Stimulated activated naive CD8-positive, alpha-beta T cell treated with anti-CD3 and anti-CD28 coated beads, Interleukin-15, amount 100 ng/mL, for 72 hours (primary cell): ENCODE results near the gene ZBTB48.
"Not testable (repeated sequence)": the region's sequence is repeated elsewhere in the genome, so short reads cannot be mapped to it uniquely, and the experiment has no call there.

Experiments
- ATAC-seq: fragments of 150-1000 bp; cut with Tn5 transposase; 2 replicates; pipeline ENCODE4 v1.10.0; 2021; ENCODE audit warnings: mild to moderate bottlenecking, moderate library complexity
- DNase-seq, 2 donors: peaks; one replicate each; pipeline ENCODE4 v3.0.0; 2021 to 2022
- H3K27ac Mint-ChIP-seq, 2 donors: one replicate each; pipeline ENCODE4 v1.8.0; 2022; ENCODE audit warnings: mild to moderate bottlenecking in 2 of 2, mixed read lengths in 2 of 2, moderate library complexity in 2 of 2
- H3K27me3 Mint-ChIP-seq: one replicate; pipeline ENCODE4 v1.8.0; 2022; ENCODE audit warnings: mixed read lengths
- H3K4me1 Mint-ChIP-seq: one replicate; pipeline ENCODE4 v1.8.0; 2022; ENCODE audit warnings: mild to moderate bottlenecking, mixed read lengths
- H3K4me3 Mint-ChIP-seq, 2 donors: one replicate each; pipeline ENCODE4 v1.8.0; 2022; ENCODE audit warnings: mild to moderate bottlenecking in 2 of 2, mixed read lengths in 2 of 2, moderate library complexity in 1 of 2
- H3K9me3 Mint-ChIP-seq, 2 donors: one replicate each; pipeline ENCODE4 v1.8.0; 2022; ENCODE audit warnings: mixed read lengths in 2 of 2

ZBTB48 gene

GRCh38 chr1:6594977-6595740 lies 15.4 kb downstream of the ZBTB48 start:
- no peak for ATAC-seq
- no peaks in the 10 kb centered on the region for H3K27me3 Mint-ChIP-seq
- no peak for DNase-seq
- no peak overlapping the region for H3K4me3 Mint-ChIP-seq
- no peaks in the 10 kb centered on the region for H3K9me3 Mint-ChIP-seq
- H3K27ac Mint-ChIP-seq: peak overlapping the region in 1 of 2 donors; percentile 63
- peaks cover 89% of the 10 kb centered on the region for H3K4me1 Mint-ChIP-seq

- Mint-ChIP-seq H3K27me3 (no peaks in the 10 kb centered on the region), H3K27ac (peak overlapping the region in 1 of 2 donors; percentile 91), H3K4me1 (peaks cover 91% of the 10 kb centered on the region), H3K4me3 (no peak overlapping the region), H3K9me3 (no peaks in the 10 kb centered on the region)
- ATAC-seq: no peak
- no peak for DNase-seq
Observed at GRCh38 chr1:6596351-6596750, 16.6 kb downstream of the ZBTB48 start.

DNA sequence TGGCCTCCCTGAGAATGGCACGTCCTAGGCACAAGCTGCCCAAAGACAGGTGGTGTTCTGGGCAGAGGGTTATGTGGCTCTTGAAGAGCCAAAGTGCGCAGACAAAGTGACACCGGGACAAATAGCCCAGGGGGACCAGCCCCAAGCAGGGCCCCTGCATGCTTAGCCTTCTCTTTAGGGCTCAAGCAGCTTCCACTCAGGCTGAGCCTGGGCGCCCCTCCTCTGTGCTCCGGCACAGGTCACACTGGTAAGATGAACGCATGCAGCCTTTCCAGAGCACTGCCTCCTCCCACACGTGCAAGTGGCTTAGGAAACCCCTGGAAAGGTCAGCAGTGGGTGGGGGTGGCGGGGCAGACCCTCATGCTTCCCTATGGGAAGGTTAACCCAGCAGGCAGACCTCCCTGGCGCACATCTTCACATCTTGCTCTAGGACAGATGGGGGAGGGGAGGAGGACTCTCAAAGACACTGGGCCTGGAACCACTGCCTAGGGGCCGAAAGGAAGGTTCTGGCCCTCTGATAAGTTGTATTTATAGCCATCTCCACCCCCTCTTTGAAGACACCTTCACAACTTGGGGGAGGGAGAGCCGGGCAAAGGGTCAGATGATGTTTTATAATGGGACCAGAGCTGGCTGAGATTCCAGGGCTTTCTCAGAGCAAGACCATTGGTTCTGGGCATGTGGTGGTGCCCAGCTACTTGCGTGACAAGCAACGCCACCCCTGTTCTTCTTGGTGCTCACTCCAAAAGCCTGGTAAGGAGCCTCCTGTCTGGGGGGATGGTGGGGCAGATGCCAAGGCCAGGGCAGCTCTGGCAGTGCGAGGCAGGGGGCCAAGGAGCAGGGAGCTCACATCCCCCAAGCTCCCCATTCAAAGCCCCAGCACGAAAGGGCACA lies 17.3 kb downstream of the ZBTB48 start:
- H3K4me1 Mint-ChIP-seq: peaks cover 84% of the 10 kb centered on the region
- H3K4me3 Mint-ChIP-seq: peak overlapping the region in 1 of 2 donors; percentile 21
- H3K27me3 Mint-ChIP-seq: no peaks in the 10 kb centered on the region
- no peak for DNase-seq
- no peak for ATAC-seq
- H3K27ac Mint-ChIP-seq: peak overlapping the region in 1 of 2 donors; percentile 19
- no peaks in the 10 kb centered on the region for H3K9me3 Mint-ChIP-seq

DNA sequence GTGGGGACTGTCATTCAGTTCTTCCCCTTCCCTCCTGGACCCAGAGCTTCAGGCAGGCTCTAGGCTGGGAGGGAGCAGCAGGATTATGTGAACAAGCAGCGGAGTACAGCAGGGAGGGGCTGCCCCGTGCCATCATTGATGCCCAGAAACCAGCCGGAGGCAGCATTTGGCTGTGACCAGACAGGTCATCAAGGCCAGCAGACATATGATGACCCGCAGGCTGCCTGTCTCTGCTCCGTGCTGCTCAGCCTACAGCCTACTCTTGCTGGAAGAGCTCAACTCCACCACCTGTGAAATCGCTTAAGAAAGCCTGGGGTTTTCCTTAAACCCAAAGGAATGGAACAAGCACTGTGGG lies 18.0 kb downstream of the ZBTB48 start:
- Mint-ChIP-seq H3K27ac (peak overlapping the region in 1 of 2 donors; percentile 7), H3K9me3 (no peaks in the 10 kb centered on the region), H3K4me3 (no peak overlapping the region), H3K27me3 (no peaks in the 10 kb centered on the region), H3K4me1 (peaks cover 78% of the 10 kb centered on the region)
- no peak for ATAC-seq
- DNase-seq: no peak

GRCh38 chr1:6599141-6599975 lies 19.6 kb downstream of the ZBTB48 start:
- H3K4me3 Mint-ChIP-seq: peak overlapping the region; percentile 94 to 95
- H3K4me1 Mint-ChIP-seq: peaks cover 74% of the 10 kb centered on the region
- DNase-seq: peak; percentile 45 to 61
- H3K27ac Mint-ChIP-seq: peak overlapping the region; percentile 82 to 88
- H3K9me3 Mint-ChIP-seq: no peaks in the 10 kb centered on the region
- ATAC-seq: no peak
- no peaks in the 10 kb centered on the region for H3K27me3 Mint-ChIP-seq

DNA sequence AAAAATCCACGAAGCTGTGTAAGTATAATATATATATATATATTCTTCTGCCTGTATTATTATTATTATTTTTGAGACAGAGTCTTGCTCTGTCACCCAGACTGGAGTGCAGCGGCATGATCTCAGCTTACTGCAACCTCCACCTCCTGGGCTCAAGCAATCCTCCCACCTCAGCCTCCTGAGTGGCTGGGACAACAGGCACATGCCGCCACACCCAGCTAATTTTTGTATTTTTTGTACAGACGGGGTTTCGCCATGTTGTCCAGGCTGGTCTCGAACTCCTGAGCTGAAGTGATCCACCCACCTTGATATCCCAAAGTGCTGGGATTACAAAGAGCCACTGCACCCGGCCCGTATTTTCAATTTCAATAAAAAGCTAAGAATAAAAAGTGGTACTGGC lies 20.2 kb downstream of the ZBTB48 start:
- not testable (repeated sequence) for H3K27me3 Mint-ChIP-seq, DNase-seq, ATAC-seq, H3K9me3 Mint-ChIP-seq
- peak overlapping the region; percentile 95 for H3K27ac Mint-ChIP-seq
- H3K4me3 Mint-ChIP-seq: peak overlapping the region; percentile 94 to 95
- peaks cover 72% of the 10 kb centered on the region for H3K4me1 Mint-ChIP-seq

DNA sequence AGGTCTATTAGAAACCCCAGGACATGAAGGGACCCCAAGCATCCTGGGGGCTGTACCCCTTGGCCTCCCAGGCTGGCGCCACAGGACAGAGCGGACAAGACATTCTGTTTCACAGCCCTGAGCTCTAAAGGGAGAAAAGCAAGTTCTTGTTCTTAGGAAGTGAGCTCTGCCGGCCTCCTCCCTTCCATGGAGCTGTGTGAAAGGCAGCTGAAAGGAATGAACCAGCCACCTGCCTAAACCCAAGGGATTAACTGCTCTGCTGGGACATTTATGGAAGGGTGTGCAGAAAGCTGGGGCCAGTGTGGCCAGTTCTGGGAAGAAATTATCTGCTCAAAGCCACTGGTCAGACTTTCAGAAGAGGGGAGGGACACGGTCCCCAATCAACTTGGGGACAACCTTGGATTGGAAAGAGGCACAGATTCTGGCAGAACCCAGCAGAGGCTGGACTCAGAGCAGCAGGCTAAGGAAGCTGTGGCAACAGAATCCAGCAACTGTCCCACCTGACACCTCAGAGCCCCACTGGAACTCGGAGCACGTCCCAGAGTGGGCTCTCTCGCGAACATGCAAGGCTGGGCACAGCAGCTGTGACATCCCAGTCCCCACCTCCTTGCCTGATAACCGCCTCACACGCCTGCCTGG lies 20.7 kb downstream of the ZBTB48 start:
- no peak for ATAC-seq
- Mint-ChIP-seq H3K9me3 (no peaks in the 10 kb centered on the region), H3K4me3 (peak overlapping the region; percentile 94 to 95)

DNA sequence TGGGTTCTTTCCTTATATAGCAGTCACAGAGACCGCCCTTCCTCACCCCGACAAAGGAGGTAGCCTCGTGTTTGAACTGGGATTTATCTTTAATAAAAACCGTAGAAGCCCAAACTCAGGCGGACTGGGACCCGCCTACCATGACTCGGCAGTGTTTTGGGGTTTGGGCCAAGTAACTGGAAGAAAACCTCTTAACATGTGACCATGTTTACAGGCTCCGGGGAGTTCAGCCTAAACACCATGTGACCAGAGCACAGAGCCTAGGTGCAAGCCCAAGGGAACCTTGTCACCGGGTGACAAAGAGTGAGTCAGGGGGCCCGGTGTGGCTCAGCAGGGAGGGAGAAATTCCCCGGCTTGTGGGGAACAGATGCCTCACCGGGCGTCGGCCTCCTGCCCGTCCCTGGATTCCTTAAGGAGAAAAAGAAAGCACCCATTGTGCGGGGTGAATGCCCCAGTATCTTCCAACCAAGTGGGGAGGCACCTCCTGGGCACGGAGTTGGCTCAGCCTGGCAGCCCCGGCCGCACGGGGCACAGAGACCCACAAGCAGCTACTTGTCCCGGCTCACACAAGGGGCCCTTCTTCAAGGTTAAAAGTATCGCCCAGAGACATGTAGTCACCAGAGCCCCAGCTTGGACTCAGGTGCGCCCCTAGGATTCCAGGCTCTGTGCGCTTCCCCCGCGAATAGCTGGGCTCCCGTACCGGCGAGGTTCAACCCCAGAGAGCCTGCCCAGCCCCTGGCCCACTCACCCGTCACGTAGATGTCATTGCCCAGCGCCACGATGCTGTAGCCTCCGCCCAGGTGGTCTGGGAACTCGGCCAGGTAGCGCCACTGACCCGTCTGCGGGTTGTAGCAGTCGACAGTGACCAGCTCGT lies 21.5 kb downstream of the ZBTB48 start:
- peak; percentile 76 to 89 for DNase-seq
- Mint-ChIP-seq H3K4me1 (peaks cover 59% of the 10 kb centered on the region), H3K9me3 (no peaks in the 10 kb centered on the region), H3K4me3 (peak overlapping the region; percentile 94 to 95), H3K27me3 (no peaks in the 10 kb centered on the region), H3K27ac (peak overlapping the region; percentile 95)
- peak; percentile 81 for ATAC-seq

More for the DNA sequence above, 20.7 kb downstream of the ZBTB48 start:
- no peak for DNase-seq
- H3K27ac Mint-ChIP-seq: peak overlapping the region; percentile 95
- no peaks in the 10 kb centered on the region for H3K27me3 Mint-ChIP-seq
- H3K4me1 Mint-ChIP-seq: peaks cover 67% of the 10 kb centered on the region

GRCh38 chr1:6601923-6602668 lies 22.3 kb downstream of the ZBTB48 start:
- no peaks in the 10 kb centered on the region for H3K9me3 Mint-ChIP-seq
- ATAC-seq: peak; percentile 47
- peaks cover 54% of the 10 kb centered on the region for H3K4me1 Mint-ChIP-seq
- no peaks in the 10 kb centered on the region for H3K27me3 Mint-ChIP-seq
- DNase-seq: peak in 1 of 2 donors; percentile 56
- peak overlapping the region; percentile 95 for H3K27ac Mint-ChIP-seq
- H3K4me3 Mint-ChIP-seq: peak overlapping the region; percentile 94 to 95

DNA sequence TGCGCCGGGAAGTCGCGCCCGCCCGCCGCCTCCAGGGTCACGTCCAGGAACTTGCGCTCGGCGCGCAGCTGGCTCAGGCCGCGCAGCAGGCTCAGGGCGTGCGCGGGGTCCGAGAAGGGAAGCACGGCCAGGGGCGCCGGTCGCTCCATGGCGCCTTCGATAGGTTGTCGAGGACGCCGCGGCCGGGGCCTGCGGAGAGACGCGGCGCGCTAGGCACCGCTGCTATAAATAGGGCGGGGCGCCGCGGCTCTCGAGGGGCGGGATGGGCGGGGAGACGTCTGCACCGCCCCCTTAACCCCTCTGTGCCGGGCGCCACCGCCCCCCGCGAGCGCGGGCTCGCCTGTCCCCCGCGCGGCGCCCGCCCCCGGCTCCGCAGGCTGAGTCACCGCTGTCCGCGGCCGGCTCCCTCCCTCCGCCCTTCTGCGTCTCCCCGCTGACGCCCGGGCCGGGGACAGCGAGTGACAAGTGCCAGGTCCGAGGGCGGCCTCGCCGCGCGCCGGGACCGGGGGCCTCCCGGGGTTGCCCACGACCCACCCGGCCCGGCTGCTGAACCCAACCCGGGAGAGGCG lies 23.0 kb downstream of the ZBTB48 start, which contains the start of gene KLHL21:
KLHL21 (minus strand) TSS at position 201 of the 569 bp plus-strand sequence; CDS start at position 149, 52 bp downstream.
- Mint-ChIP-seq H3K4me3 (peak within 1 kb of the TSS; percentile 94 to 95), H3K27me3 (no peaks in the 10 kb centered on the region), H3K4me1 (peaks cover 47% of the 10 kb centered on the region), H3K27ac (peak within 1 kb of the TSS; percentile 96 to 97), H3K9me3 (no peaks in the 10 kb centered on the region)
- DNase-seq (peak; percentile 91), ATAC-seq (peak; percentile 68)

DNA sequence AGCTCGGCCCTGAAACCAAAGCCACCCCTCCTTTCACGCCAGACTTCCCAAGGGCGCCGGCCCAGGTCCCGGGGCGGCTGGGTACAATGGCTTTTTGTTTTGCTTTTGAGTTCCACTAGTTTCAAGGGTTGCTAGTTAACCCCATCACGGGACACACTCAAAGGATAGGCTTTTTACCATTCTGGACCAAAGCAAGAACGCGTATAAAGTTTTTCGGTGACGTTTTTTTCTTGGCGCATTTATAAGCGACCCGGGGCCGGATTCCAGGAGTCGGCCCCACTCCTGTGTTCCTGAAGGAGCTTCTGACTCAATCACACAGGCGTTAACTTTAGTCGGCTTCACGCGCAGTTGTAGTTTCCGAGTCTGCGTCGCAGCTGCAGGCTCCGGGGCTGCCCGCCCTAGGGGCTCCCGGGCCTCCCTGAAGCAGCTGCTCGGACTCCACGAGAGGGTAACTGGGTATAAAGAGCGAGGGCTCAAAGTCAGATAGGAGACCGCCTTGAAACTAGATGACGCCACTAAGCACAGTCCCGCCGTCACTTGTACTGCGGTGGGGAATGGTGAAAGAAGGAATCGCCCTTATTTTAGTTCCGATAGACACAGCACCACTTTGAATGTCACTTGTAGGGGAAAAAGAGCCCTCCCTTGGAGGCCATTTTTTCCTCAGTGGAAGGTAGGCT lies 23.6 kb downstream of the ZBTB48 start:
- Mint-ChIP-seq H3K27me3 (no peaks in the 10 kb centered on the region), H3K4me3 (peak overlapping the region; percentile 83 to 85), H3K4me1 (peaks cover 41% of the 10 kb centered on the region), H3K9me3 (no peaks in the 10 kb centered on the region), H3K27ac (peak overlapping the region; percentile 96 to 97)
- DNase-seq (peak; percentile 69 to 81), ATAC-seq (peak; percentile 52)

GRCh38 chr1:6603915-6604558 lies 24.2 kb downstream of the ZBTB48 start:
- Mint-ChIP-seq H3K9me3 (no peaks in the 10 kb centered on the region), H3K27ac (peak overlapping the region; percentile 96 to 97), H3K4me1 (peaks cover 34% of the 10 kb centered on the region), H3K27me3 (no peaks in the 10 kb centered on the region), H3K4me3 (peak overlapping the region; percentile 83 to 85)
- no peak for DNase-seq
- no peak for ATAC-seq
